Measurements from ENCODE around the gene MSRB2.

Gene MSRB2

DNA sequence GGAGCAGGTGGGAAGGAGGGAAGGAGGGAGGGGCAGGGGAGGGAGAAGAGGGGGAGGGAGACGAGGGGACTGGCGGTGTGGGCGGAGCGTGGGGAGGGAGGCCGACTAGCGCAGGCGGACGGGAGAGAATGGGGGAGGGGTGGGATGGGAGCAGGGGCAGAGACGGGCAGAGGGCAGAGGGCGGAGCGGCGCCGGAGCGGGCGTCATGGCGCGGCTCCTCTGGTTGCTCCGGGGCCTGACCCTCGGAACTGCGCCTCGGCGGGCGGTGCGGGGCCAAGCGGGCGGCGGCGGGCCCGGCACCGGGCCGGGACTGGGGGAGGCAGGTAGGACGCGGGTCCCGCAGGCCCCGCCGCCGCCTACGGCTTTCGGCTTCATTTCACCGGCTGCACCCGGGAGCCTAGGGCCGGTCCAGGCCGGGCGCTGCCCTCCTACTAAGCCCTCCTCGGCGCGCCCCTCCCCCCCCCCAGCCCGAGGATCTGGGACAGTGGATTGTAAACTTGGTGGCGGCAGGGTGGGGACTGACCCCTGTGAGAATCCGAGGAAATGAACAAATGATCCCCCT lies at the start of gene MSRB2:
TSS of gene MSRB2 (plus strand) at position 176 of the 562 bp plus-strand sequence. CDS start at position 206, 30 bp downstream.
- TF ChIP-seq POLR2A (IDR thresholded peaks at IDR 0.05; ENCODE audit: low read length) (peak; percentile 65), GATA1 (IDR thresholded peaks at IDR 0.05; ENCODE audit: low read depth, low read length) (no peak)
- peak; percentile 91 to 93 for DNase-seq

DNA sequence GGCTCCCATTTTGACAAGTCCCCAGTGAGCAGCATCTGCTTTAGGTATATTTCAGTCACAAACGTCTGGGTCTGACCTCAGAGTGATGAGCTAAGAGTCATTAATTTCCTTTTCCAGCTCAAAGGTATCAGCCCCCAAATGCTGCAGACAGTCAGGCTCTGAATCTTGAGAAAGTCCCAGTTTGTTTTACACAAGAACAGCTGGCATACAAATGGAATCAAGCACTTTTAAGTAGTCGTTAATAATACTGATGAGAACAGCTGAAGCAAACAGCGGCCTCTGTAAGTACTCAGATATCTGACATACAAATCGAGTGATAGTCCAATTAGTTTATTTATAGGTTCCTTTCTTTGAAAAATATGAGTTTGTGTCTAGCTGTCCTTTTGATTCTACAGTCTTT lies 49.4 kb upstream of the MSRB2 start:
- no peak for DNase-seq
- no peak for TF ChIP-seq POLR2A (IDR thresholded peaks at IDR 0.05; ENCODE audit: low read length)
- no peak for TF ChIP-seq GATA1 (IDR thresholded peaks at IDR 0.05; ENCODE audit: low read depth, low read length)

- peak; percentile 21 to 50 for DNase-seq
Observed at GRCh38 chr10:23047201-23048050, 48.0 kb upstream of the MSRB2 start.

GRCh38 chr10:23048191-23048590 lies 47.2 kb upstream of the MSRB2 start:
- TF ChIP-seq GATA1 (IDR thresholded peaks at IDR 0.05; ENCODE audit: low read depth, low read length) (no peak), POLR2A (IDR thresholded peaks at IDR 0.05; ENCODE audit: low read length) (no peak)
- no peak for DNase-seq

More at GRCh38 chr10:23047201-23048050, 48.0 kb upstream of the MSRB2 start:
- TF ChIP-seq GATA1 (IDR thresholded peaks at IDR 0.05; ENCODE audit: low read depth, low read length), result no peak
- no peak for TF ChIP-seq POLR2A (IDR thresholded peaks at IDR 0.05; ENCODE audit: low read length)

DNA sequence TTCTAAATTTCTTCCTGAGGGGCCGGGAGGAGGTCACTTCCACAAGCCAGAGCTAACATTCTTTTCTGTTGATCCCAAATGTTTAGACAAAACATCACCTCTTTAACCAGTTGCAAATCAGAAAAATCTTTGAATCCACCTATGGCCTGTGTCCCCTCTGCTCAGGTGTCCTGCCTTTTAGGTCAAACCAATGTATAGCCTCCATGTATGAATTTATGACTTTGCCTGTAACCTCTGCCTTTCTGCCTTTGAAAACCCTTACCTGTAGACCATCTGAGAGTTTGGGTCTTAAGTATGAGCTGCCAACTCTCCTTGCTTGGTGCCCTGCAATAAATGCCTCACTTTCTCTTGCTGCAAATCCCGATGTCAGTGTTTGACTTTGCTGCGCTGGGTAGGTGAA lies 44.1 kb upstream of the MSRB2 start:
- TF ChIP-seq GATA1 (IDR thresholded peaks at IDR 0.05; ENCODE audit: low read depth, low read length) (no peak), POLR2A (IDR thresholded peaks at IDR 0.05; ENCODE audit: low read length) (no peak)
- no peak for DNase-seq

- TF ChIP-seq GATA1 (IDR thresholded peaks at IDR 0.05; ENCODE audit: low read depth, low read length), result no peak
- no peak for TF ChIP-seq POLR2A (IDR thresholded peaks at IDR 0.05; ENCODE audit: low read length)
- no peak for DNase-seq
Observed at GRCh38 chr10:23051855-23052331, 43.5 kb upstream of the MSRB2 start.

DNA sequence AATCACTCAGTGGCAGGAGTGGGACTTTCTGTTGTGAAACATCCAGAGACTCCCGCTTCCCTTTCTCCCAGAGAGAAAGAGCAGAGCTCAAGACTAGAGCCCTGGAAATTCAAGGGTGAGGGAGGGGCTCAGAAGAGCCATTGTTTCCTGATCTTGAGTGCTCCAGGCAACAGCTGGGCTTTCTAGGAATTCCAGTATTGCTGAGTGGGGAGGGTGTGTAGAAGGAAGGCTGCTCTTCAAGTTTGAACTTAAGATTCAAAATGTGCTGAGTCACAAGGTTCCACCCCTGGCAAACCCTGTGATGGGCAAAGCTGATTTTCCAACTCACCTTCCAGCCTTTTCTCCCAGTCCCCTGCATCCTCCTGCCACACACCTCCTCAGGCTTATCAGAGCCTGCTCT lies 42.3 kb upstream of the MSRB2 start:
- TF ChIP-seq GATA1 (IDR thresholded peaks at IDR 0.05; ENCODE audit: low read depth, low read length) (no peak), POLR2A (IDR thresholded peaks at IDR 0.05; ENCODE audit: low read length) (no peak)
- peak; percentile 4 to 26 for DNase-seq

DNA sequence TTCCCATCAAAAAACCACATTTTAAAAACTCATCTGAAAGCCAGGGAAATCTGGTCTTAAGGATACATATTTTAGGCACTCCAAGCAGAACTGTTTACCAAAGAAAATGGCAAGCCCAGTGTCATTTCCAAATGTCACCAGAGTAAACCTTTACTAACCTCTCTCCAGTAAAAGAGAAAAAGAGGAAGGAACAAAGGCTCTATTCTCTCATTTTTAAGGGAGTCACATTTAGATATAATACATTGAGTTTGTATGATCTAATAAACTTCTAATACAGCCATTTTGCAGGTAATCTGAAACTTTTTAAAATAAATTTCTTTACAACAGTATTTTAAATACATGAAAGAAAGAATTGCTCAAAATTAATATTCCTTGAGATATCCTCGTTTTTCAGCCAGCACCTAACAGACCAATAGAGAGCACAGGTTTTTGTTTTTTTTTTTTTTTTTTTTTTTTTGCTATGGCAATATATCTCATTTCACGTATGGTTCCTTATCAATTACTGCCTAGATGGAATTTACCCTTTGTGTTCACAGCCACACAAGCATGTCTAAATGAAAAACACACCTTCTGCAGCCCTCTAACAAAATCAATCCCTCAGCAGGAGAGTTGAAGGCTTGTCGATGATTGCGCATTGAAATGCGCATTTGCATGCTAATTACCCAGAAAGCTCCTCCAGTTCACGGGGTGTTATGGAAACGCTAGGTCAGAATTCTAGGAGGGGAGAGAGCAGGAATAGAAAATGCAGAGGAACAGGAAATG lies 39.8 kb upstream of the MSRB2 start:
- no peak for DNase-seq
- TF ChIP-seq GATA1 (IDR thresholded peaks at IDR 0.05; ENCODE audit: low read depth, low read length) (no peak), POLR2A (IDR thresholded peaks at IDR 0.05; ENCODE audit: low read length) (no peak)

GRCh38 chr10:23056186-23056579 lies 39.2 kb upstream of the MSRB2 start:
- DNase-seq, result no peak
- TF ChIP-seq GATA1 (IDR thresholded peaks at IDR 0.05; ENCODE audit: low read depth, low read length) (no peak), POLR2A (IDR thresholded peaks at IDR 0.05; ENCODE audit: low read length) (no peak)

DNA sequence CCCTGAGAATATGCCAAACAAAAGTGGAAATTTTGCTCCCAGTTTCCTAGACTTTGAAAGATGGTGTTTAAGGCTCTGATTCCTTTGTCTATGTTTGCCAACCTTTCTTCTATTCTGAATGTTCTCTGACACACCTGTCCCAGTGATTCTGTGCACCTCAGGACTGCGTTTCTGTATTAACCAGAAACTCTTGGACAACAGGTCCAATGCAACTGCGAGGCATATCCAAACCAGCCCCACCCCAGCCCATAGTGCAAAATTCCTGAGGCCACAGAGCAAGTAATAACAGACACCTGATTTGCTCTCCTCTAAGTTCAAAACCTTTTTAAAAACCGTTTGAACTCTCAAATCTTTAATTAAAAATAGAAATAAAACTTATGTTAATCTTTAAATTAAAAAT lies 37.0 kb upstream of the MSRB2 start:
- no peak for DNase-seq
- TF ChIP-seq POLR2A (IDR thresholded peaks at IDR 0.05; ENCODE audit: low read length) (no peak), GATA1 (IDR thresholded peaks at IDR 0.05; ENCODE audit: low read depth, low read length) (no peak)

- DNase-seq, result no peak
- TF ChIP-seq GATA1 (IDR thresholded peaks at IDR 0.05; ENCODE audit: low read depth, low read length) (no peak), POLR2A (IDR thresholded peaks at IDR 0.05; ENCODE audit: low read length) (no peak)
Observed at GRCh38 chr10:23060918-23061317, 34.5 kb upstream of the MSRB2 start.

DNA sequence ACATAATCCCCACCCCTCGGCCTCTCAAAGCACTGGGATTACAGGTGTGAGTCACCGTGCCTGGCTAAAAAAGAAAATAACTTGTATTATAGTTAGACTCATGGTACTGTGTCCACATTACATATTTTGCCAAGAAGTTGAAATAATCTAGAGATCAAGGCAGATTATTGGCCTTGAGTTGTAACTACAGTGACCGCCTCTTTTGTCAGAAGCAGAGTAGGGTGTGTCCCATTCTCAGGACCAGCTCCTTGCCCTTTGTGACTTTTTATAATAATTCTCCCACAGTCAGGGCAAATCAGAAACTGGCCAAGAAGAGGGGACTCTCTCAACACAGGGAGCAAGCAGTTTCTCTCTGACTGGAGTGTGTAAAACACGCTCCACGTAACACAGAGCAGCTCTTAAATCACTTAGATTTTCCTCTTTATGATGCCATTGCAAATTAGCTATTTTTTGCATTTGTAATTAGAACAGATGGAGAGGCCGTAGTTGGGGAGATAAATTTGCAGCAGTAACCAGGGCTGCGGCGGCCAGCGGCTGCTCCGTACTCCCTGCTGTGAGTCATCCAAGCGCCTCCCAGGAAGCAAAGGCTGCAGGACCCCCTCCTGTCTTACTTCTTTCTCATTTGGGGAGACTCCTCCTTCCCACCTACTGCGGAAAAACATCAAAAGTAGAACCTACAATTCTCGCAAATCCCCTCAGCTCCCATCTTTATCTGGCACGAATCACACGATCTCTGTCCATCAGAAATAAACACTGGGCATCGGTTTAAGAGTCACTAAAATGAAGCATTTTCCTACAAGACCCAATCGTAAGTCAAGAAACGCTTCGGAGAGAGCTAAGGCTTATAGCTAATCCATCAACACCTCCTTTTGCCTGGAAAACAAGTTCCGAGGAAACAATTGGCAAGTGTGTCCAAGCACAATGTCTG lies 32.1 kb upstream of the MSRB2 start:
- no peak for DNase-seq
- TF ChIP-seq POLR2A (IDR thresholded peaks at IDR 0.05; ENCODE audit: low read length) (no peak), GATA1 (IDR thresholded peaks at IDR 0.05; ENCODE audit: low read depth, low read length) (no peak)
